ENCODE data around the gene HSPA1A. TPM values are rescaled to one million over a fixed set of nuclear protein-coding genes. Genes with fewer than 3 reads are reported as not detected.
A peak's percentile ranks its signal among the peaks of the same experiment; 100 is the strongest.

Gene HSPA1A
- total and polyA plus RNA-seq, 9 of the 15 experiments (the other 6 are each of a cell fraction or from before 2014, with no cell fraction given): 2.2 to 273 (median 107) TPM

- TF ChIP-seq DPF2 (IDR thresholded peaks at IDR 0.05): no peak
- no peak for TF ChIP-seq CTCF (IDR thresholded peaks at IDR 0.05 in 2 of 3, conservative IDR thresholded peaks at IDR 0.05 in 1 of 3; ENCODE audit: insufficient read depth in 2 of 3, low read depth in 1 of 3, low read length in 3 of 3)
- TF ChIP-seq ZNF408 (CRISPR knock-in tag; IDR thresholded peaks at IDR 0.05; ENCODE audit: low read depth): no peak
- no peak for TF ChIP-seq E2F4 (CRISPR knock-in tag; IDR thresholded peaks at IDR 0.05; ENCODE audit: low read depth)
- peak; percentile 61; the same call in 1 of the 2 replicates for TF ChIP-seq PHF8 (IDR thresholded peaks at IDR 0.05; ENCODE audit: borderline replicate concordance, low read length)
- no peak for TF ChIP-seq MNT (conservative IDR thresholded peaks at IDR 0.05)
- peak; percentile 79 for TF ChIP-seq HNRNPLL (IDR thresholded peaks at IDR 0.05; ENCODE audit: low read depth, low read length, poor library complexity, severe bottlenecking)
- peak; percentile 24; the same call in 1 of the 2 replicates for TF ChIP-seq ZNF316 (IDR thresholded peaks at IDR 0.05)
- no peak for TF ChIP-seq PTTG1 (tag; IDR thresholded peaks at IDR 0.05; ENCODE audit: low read depth)
- TF ChIP-seq HIVEP1 (CRISPR knock-in tag; IDR thresholded peaks at IDR 0.05): no peak
- TF ChIP-seq ETV5 (CRISPR knock-in tag; IDR thresholded peaks at IDR 0.05; ENCODE audit: low read depth): no peak
- no peak for TF ChIP-seq GATAD2B (IDR thresholded peaks at IDR 0.05; ENCODE audit: borderline replicate concordance)
- no peak for TF ChIP-seq PCBP2 (IDR thresholded peaks at IDR 0.05; ENCODE audit: low read depth, low read length, poor library complexity, severe bottlenecking)
- TF ChIP-seq RCOR1 (IDR thresholded peaks at IDR 0.05; ENCODE audit: borderline replicate concordance in 1 of 2, low read depth in 2 of 2, low read length in 2 of 2): peak in 1 of 2 experiments; percentile 79; a peak in 2 of 4 replicates
- TF ChIP-seq PPARD (CRISPR knock-in tag; IDR thresholded peaks at IDR 0.05): no peak
- TF ChIP-seq ZNF445 (CRISPR knock-in tag; IDR thresholded peaks at IDR 0.05; ENCODE audit: low read depth): no peak
- peak; percentile 17; the same call in 1 of the 2 replicates for TF ChIP-seq PML (IDR thresholded peaks at IDR 0.05; ENCODE audit: low read length)
- peak; percentile 95 for TF ChIP-seq HLTF (IDR thresholded peaks at IDR 0.05)
- no peak for TF ChIP-seq ILK (tag; IDR thresholded peaks at IDR 0.05; ENCODE audit: borderline replicate concordance, low read depth)
- no peak for TF ChIP-seq ZNF766 (CRISPR knock-in tag; conservative IDR thresholded peaks at IDR 0.05)
These were observed 6.1 kb downstream of the HSPA1A start (continued) for GRCh38 chr6:31821301-31822035.
